Left ventricle myocardium inferior (tissue), 1 donor: ENCODE data around the gene UNC5B. TPM values are rescaled to one million over a fixed set of nuclear protein-coding genes. Genes with fewer than 3 reads are reported as not detected.

Experiments used
- DNase-seq: peaks from one replicate; pipeline ENCODE4 v3.0.0-alpha.2; 2020
- H3K27ac ChIP-seq: fragments of 200-600 bp; replicated peaks from 2 replicates; pipeline ENCODE4 v1.8.0; 2021
- H3K27me3 ChIP-seq: fragments of 200-600 bp; 2 replicates; pipeline ENCODE4 v1.8.0; 2021; ENCODE audit warnings: low read depth
- H3K36me3 ChIP-seq: fragments of 200-600 bp; 2 replicates; pipeline ENCODE4 v1.8.0; 2021
- H3K4me1 ChIP-seq: fragments of 200-600 bp; 2 replicates; pipeline ENCODE4 v1.8.0; 2021
- H3K4me3 ChIP-seq: fragments of 200-600 bp; 2 replicates; pipeline ENCODE4 v1.8.0; 2021; ENCODE audit warnings: mild to moderate bottlenecking, moderate library complexity
- H3K9me3 ChIP-seq: fragments of 200-600 bp; replicated peaks from 2 replicates; pipeline ENCODE4 v1.8.0; 2021
- CTCF ChIP-seq: fragments of 200-600 bp; IDR thresholded peaks from 2 replicates; pipeline ENCODE4 v1.8.0; 2021; ENCODE audit warnings: antibody characterized with exemption, mild to moderate bottlenecking, borderline replicate concordance
- intact Hi-C: fragments of 100-400 bp; cut with micrococcal nuclease; formaldehyde crosslinking; loops from one replicate; pipeline ENCODE4 v1.11.0; 2022
- total RNA-seq: library from RNA; stranded (reverse); fragmentation: NEBNext Ultra II Directional; extraction: Animal tissue kit (Norgen Biotek cat#: 25700); gene quantifications from one replicate; pipeline ENCODE4 v1.2.1, GENCODE V29; 2021
- donor health status: DM: no; HTN: yes; CAD: no; lungs with severe emphysema.

The UNC5B gene
- total RNA-seq, 1 donor from 2014 or later = 15.6 TPM

- DNase-seq = no peak
- Histone ChIP-seq H3K9me3 (no peaks in the 10 kb centered on the region), H3K4me3 (no peak overlapping the region), H3K4me1 (peaks cover 12% of the 10 kb centered on the region), H3K27me3 (no peaks in the 10 kb centered on the region), H3K27ac (no peak overlapping the region), H3K36me3 (peaks cover 89% of the 10 kb centered on the region)
- intact Hi-C loops = no loop called here
- no peak for TF ChIP-seq CTCF
These were observed 79.1 kb downstream of the UNC5B start for GRCh38 chr10:71291528-71291900.

- H3K9me3 ChIP-seq = no peaks in the 10 kb centered on the region
- H3K27me3 ChIP-seq = no peaks in the 10 kb centered on the region
- peaks cover 12% of the 10 kb centered on the region for H3K4me1 ChIP-seq
- no peak overlapping the region for H3K4me3 ChIP-seq
- intact Hi-C loops = no loop called here
- H3K36me3 ChIP-seq = peaks cover 85% of the 10 kb centered on the region
- TF ChIP-seq CTCF = no peak
- no peak overlapping the region for H3K27ac ChIP-seq
- no peak for DNase-seq
These were observed 80.5 kb downstream of the UNC5B start for GRCh38 chr10:71292624-71293445.

GRCh38 chr10:71293446-71294084, 81.2 kb downstream of the UNC5B start:
- intact Hi-C loops = no loop called here
- no peak for TF ChIP-seq CTCF
- peaks cover 12% of the 10 kb centered on the region for H3K4me1 ChIP-seq
- H3K4me3 ChIP-seq = no peak overlapping the region
- H3K27ac ChIP-seq = no peak overlapping the region
- no peaks in the 10 kb centered on the region for H3K27me3 ChIP-seq
- H3K36me3 ChIP-seq = peaks cover 85% of the 10 kb centered on the region
- no peak for DNase-seq
- no peaks in the 10 kb centered on the region for H3K9me3 ChIP-seq

GRCh38 chr10:71294091-71294561, 81.8 kb downstream of the UNC5B start:
- Histone ChIP-seq H3K27me3 (no peaks in the 10 kb centered on the region), H3K27ac (no peak overlapping the region), H3K4me3 (no peak overlapping the region), H3K36me3 (peaks cover 85% of the 10 kb centered on the region), H3K4me1 (peaks cover 12% of the 10 kb centered on the region), H3K9me3 (no peaks in the 10 kb centered on the region)
- intact Hi-C loops = no loop called here
- no peak for DNase-seq
- no peak for TF ChIP-seq CTCF

- no peak overlapping the region for H3K27ac ChIP-seq
- H3K9me3 ChIP-seq = no peaks in the 10 kb centered on the region
- H3K27me3 ChIP-seq = no peaks in the 10 kb centered on the region
- no peak overlapping the region for H3K4me3 ChIP-seq
- peaks cover 9% of the 10 kb centered on the region for H3K4me1 ChIP-seq
- intact Hi-C loops = no loop called here
- H3K36me3 ChIP-seq = peaks cover 89% of the 10 kb centered on the region
- TF ChIP-seq CTCF = no peak
- no peak for DNase-seq
These were observed 82.5 kb downstream of the UNC5B start for GRCh38 chr10:71294856-71295255.
